22Rv1 (cell line): ENCODE data around the gene MET.
"Not testable (repeated sequence)": the region's sequence is repeated elsewhere in the genome, so short reads cannot be mapped to it uniquely, and the experiment has no call there.

Experiments
- H3K27ac ChIP-seq: fragments of 450-650 bp; 2 replicates; pipeline ENCODE4 v1.5.1; 2017
- CTCF ChIP-seq: fragments of 450-650 bp; IDR thresholded peaks from 2 replicates; pipeline ENCODE4 v1.5.1; 2017; ENCODE audit warnings: mild to moderate bottlenecking
- ZFX ChIP-seq: fragments of 450-650 bp; IDR thresholded peaks from 2 replicates; pipeline ENCODE4 v1.6.1; 2017; ENCODE audit warnings: antibody characterized with exemption, borderline replicate concordance

The MET gene

DNA sequence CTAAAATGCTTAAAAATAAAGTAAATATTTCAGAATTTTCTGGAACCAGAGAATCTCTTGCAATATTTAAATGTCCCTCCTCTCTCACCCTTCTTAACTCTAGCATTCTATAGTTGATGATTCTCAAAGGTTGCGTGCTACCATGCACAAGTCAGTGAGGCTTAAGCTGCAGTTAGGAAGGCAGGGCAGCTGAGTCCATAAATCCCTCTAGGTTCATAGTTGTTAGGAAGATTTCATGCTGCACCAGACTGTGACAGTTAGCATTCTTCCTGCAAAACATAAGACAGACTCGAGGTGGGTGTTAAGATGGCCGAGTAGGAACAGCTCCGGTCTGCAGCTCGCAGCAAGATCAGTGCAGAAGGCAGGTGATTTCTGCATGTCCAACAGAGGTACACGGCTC is 70.6 kb downstream of the MET start:
- H3K27ac ChIP-seq = no peak overlapping the region
- TF ChIP-seq CTCF (no peak), ZFX (no peak)

DNA sequence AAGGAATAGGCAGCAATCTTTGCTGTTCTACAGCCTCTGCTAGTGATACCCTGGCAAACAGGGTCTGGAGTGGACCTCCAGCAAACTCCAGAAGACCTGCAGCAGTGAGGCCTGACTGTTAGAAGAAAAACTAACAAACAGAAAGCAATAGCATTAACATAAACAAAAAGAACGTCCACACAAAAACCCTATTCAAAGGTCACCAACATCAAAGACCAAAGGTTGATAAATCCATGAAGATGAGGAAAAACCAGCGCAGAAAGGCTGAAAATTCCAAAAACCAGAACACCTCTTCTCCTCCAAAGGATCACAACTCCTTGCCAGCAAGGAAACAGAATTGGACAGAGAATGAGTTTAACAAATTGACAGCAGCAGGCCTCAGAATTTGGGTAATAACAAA is 71.8 kb downstream of the MET start:
- H3K27ac ChIP-seq = not testable (repeated sequence)

- not testable (repeated sequence) for H3K27ac ChIP-seq
Measured at GRCh38 chr7:116746388-116746787, 74.4 kb downstream of the MET start.

GRCh38 chr7:116751070-116751469 is 79.1 kb downstream of the MET start:
- not testable (repeated sequence) for H3K27ac ChIP-seq

GRCh38 chr7:116752305-116753074 is 80.5 kb downstream of the MET start:
- TF ChIP-seq ZFX (no peak), CTCF (no peak)
- no peak overlapping the region for H3K27ac ChIP-seq

DNA sequence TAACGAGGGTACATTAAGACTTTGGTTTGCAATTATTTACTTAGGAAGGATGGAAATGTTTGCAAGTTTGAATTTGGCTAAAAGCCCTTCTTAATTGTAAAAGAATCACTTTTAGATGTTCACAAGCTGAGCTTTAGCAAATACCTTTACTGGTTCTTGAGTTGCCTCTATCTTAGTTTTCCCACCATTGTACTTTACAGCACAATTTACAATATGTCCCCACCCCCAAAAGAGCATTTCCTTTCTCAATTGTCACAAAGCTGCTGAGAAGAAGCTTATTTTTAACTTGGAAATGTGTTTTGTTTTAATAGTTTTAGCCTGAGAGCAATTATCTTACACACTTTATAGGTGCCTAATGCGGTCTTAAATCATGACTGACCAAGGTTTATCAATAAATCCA is 81.1 kb downstream of the MET start:
- TF ChIP-seq ZFX (no peak), CTCF (no peak)

GRCh38 chr7:116754186-116754585 is 82.2 kb downstream of the MET start:
- TF ChIP-seq ZFX (no peak), CTCF (no peak)
- no peak overlapping the region for H3K27ac ChIP-seq

More for the DNA sequence above, 81.1 kb downstream of the MET start:
- H3K27ac ChIP-seq = no peak overlapping the region

DNA sequence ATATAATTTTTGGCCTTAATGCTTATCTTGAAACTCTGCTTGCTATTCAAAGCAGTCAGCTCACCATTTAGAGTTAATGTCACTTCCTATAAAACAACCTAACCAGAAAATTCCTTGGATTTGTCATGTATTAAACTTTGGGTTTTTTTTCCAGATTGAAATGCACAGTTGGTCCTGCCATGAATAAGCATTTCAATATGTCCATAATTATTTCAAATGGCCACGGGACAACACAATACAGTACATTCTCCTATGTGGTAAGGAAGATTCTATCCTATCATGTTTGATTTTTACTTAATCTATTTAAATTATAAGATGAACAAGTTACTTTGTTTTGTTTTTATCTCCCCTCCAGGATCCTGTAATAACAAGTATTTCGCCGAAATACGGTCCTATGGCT is 85.3 kb downstream of the MET start:
- TF ChIP-seq CTCF (no peak), ZFX (no peak)
- no peak overlapping the region for H3K27ac ChIP-seq

DNA sequence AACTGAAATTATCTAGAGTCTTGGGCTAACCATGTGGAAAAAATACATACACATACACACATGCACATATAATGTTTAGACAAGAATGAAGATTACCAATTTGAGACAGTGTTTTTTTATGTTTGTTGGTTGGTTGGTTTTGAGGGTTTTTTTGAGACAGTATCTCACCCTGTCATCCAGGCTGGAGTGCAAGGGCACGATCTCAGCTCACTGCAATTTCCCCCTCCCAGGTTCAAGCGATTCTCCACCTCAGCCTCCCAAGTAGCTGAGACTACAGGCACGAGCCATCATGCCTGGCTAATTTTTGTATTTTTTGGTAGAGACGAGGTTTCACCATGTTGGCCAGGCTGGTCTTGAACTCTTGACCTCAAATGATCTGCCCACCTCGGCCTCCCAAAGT is 87.6 kb downstream of the MET start:
- H3K27ac ChIP-seq = not testable (repeated sequence)

- no peak overlapping the region for H3K27ac ChIP-seq
- no peak for TF ChIP-seq CTCF
- no peak for TF ChIP-seq ZFX
Measured at GRCh38 chr7:116762971-116763370, 91.0 kb downstream of the MET start.
